Trophoblast cell (in vitro differentiated cells and primary cell): ENCODE data around the gene SF3A2.

Experiments used
- DNase-seq, 2 donors: peaks; one replicate each; pipeline ENCODE4 v3.0.0-alpha.2; 2016
- H2AFZ ChIP-seq: 2 replicates; pipeline ENCODE4 v1.6.1; 2013; ENCODE audit warnings: low read length, moderate library complexity, mild to moderate bottlenecking; ENCODE audit not compliant: insufficient read depth, poor library complexity
- H2AK5ac ChIP-seq: 2 replicates; pipeline ENCODE4 v1.6.1; 2013; ENCODE audit warnings: mild to moderate bottlenecking, low read length
- H2BK120ac ChIP-seq: 2 replicates; pipeline ENCODE4 v1.6.1; 2013; ENCODE audit warnings: low read length, mild to moderate bottlenecking, moderate library complexity; ENCODE audit not compliant: insufficient read depth, poor library complexity
- H2BK12ac ChIP-seq: 2 replicates; pipeline ENCODE4 v1.6.1; 2013; ENCODE audit warnings: mild to moderate bottlenecking, low read length, moderate library complexity
- H2BK5ac ChIP-seq: 2 replicates; pipeline ENCODE4 v1.6.1; 2013; ENCODE audit warnings: low read length, low read depth, moderate library complexity, mild to moderate bottlenecking; ENCODE audit not compliant: poor library complexity
- H3K14ac ChIP-seq: 2 replicates; pipeline ENCODE4 v1.6.1; 2013; ENCODE audit warnings: mild to moderate bottlenecking, low read length
- H3K18ac ChIP-seq: 2 replicates; pipeline ENCODE4 v1.6.1; 2013; ENCODE audit warnings: mild to moderate bottlenecking, low read length
- H3K23ac ChIP-seq: 2 replicates; pipeline ENCODE4 v1.6.1; 2013; ENCODE audit warnings: low read length
- H3K27ac ChIP-seq: 2 replicates; pipeline ENCODE4 v1.5.1; 2013; ENCODE audit warnings: low read depth, mild to moderate bottlenecking, inconsistent platforms, low read length, moderate library complexity
- H3K27me3 ChIP-seq: 2 replicates; pipeline ENCODE4 v1.6.1; 2013; ENCODE audit warnings: inconsistent platforms, mild to moderate bottlenecking, low read length, moderate library complexity; ENCODE audit not compliant: insufficient read depth
- H3K36me3 ChIP-seq, 2 experiments: 1 replicate in 1 of 2; 2 replicates in 1 of 2; pipeline ENCODE4 v1.6.1; 2013; ENCODE audit warnings: low read length in 2 of 2, mild to moderate bottlenecking in 2 of 2, moderate library complexity in 1 of 2; ENCODE audit not compliant: insufficient read depth in 2 of 2, control insufficient read depth in 1 of 2
- H3K4ac ChIP-seq: 2 replicates; pipeline ENCODE4 v1.6.1; 2013; ENCODE audit warnings: low read depth, mild to moderate bottlenecking, low read length, moderate library complexity
- H3K4me1 ChIP-seq, 2 experiments: 1 replicate in 1 of 2; 2 replicates in 1 of 2; pipeline ENCODE4 v1.6.1; 2013; ENCODE audit warnings: low read length in 2 of 2, mild to moderate bottlenecking in 2 of 2, moderate library complexity in 1 of 2; ENCODE audit not compliant: insufficient read depth in 2 of 2, control insufficient read depth in 1 of 2
- H3K4me2 ChIP-seq: 2 replicates; pipeline ENCODE4 v1.6.1; 2013; ENCODE audit warnings: inconsistent platforms, mild to moderate bottlenecking, low read length, moderate library complexity
- H3K4me3 ChIP-seq: 2 replicates; pipeline ENCODE4 v1.5.1; 2013; ENCODE audit warnings: mild to moderate bottlenecking, low read depth, low read length, inconsistent platforms
- H3K79me1 ChIP-seq: one replicate; pipeline ENCODE4 v1.6.1; 2013; ENCODE audit warnings: low read length
- H3K79me2 ChIP-seq: 2 replicates; pipeline ENCODE4 v1.6.1; 2013; ENCODE audit warnings: low read length, mild to moderate bottlenecking; ENCODE audit not compliant: control insufficient read depth, insufficient read depth, poor library complexity
- H3K9ac ChIP-seq: 2 replicates; pipeline ENCODE4 v1.6.1; 2013; ENCODE audit warnings: mild to moderate bottlenecking, low read length
- H3K9me3 ChIP-seq: 2 replicates; pipeline ENCODE4 v1.6.1; 2013; ENCODE audit warnings: low read depth, mild to moderate bottlenecking, control low read depth, inconsistent platforms, low read length; ENCODE audit not compliant: insufficient read depth
- H4K12ac ChIP-seq: 2 replicates; pipeline ENCODE4 v1.6.1; 2013; ENCODE audit warnings: low read depth, mild to moderate bottlenecking, low read length, moderate library complexity
- H4K8ac ChIP-seq: 2 replicates; pipeline ENCODE4 v1.6.1; 2013; ENCODE audit warnings: low read depth, mild to moderate bottlenecking, low read length, moderate library complexity
- H4K91ac ChIP-seq: one replicate; pipeline ENCODE4 v1.6.1; 2013; ENCODE audit warnings: low read depth, mild to moderate bottlenecking, low read length, moderate library complexity
- WGBS: extraction: QIAGEN DNeasy Blood & Tissue Kit; methylation state at CpG from one replicate; pipeline ENCODE4 v1.1.7; 2013; ENCODE audit warnings: missing lambda C conversion rate; ENCODE audit not compliant: insufficient read length, insufficient coverage; ENCODE audit errors: extremely low coverage; 5-methylcytosine and 5-hydroxymethylcytosine counted together

The SF3A2 gene

GRCh38 chr19:2216361-2217225 lies 20.0 kb upstream of the SF3A2 start:
- Histone ChIP-seq H4K8ac (no peak overlapping the region), H4K12ac (no peak overlapping the region), H2AK5ac (no peak overlapping the region), H3K23ac (no peak overlapping the region), H4K91ac (no peak overlapping the region), H2BK12ac (no peak overlapping the region), H2AFZ (no peak overlapping the region), H3K79me2 (no peaks in the 10 kb centered on the region), H3K4me2 (no peak overlapping the region), H2BK5ac (no peak overlapping the region), H3K27ac (no peak overlapping the region), H3K9ac (no peak overlapping the region), H2BK120ac (no peak overlapping the region), H3K4me1 (no peaks in the 10 kb centered on the region), H3K4me3 (no peak overlapping the region), H3K27me3 (no peaks in the 10 kb centered on the region), H3K36me3 (peaks cover 72 to 77% of the 10 kb centered on the region in 2 experiments), H3K18ac (no peak overlapping the region), H3K79me1 (no peaks in the 10 kb centered on the region), H3K9me3 (no peaks in the 10 kb centered on the region), H3K4ac (no peak overlapping the region), H3K14ac (no peak overlapping the region)
- no peak for DNase-seq
- WGBS = no CpG with 5 or more reads among the region's 43 CpGs

- H3K4me2 ChIP-seq = no peak overlapping the region
- H3K79me1 ChIP-seq = no peaks in the 10 kb centered on the region
- no peak overlapping the region for H4K8ac ChIP-seq
- no peak overlapping the region for H3K9ac ChIP-seq
- DNase-seq = no peak
- no peak overlapping the region for H3K4me3 ChIP-seq
- no peak overlapping the region for H4K12ac ChIP-seq
- H3K18ac ChIP-seq = no peak overlapping the region
- H2BK5ac ChIP-seq = no peak overlapping the region
- H3K23ac ChIP-seq = no peak overlapping the region
- no CpG with 5 or more reads among the region's 22 CpGs for WGBS
- H3K14ac ChIP-seq = no peak overlapping the region
- H2BK120ac ChIP-seq = no peak overlapping the region
- H3K4me1 ChIP-seq = no peaks in the 10 kb centered on the region
- no peaks in the 10 kb centered on the region for H3K79me2 ChIP-seq
- H3K4ac ChIP-seq = no peak overlapping the region
- H3K27me3 ChIP-seq = no peaks in the 10 kb centered on the region
- peaks cover 73 to 81% of the 10 kb centered on the region in 2 experiments for H3K36me3 ChIP-seq
- H3K27ac ChIP-seq = no peak overlapping the region
- no peaks in the 10 kb centered on the region for H3K9me3 ChIP-seq
- H2BK12ac ChIP-seq = no peak overlapping the region
- H2AK5ac ChIP-seq = no peak overlapping the region
- H4K91ac ChIP-seq = no peak overlapping the region
- H2AFZ ChIP-seq = no peak overlapping the region
Measured at GRCh38 chr19:2217591-2217990, 19.0 kb upstream of the SF3A2 start.

- no peak overlapping the region for H2AFZ ChIP-seq
- no peak overlapping the region for H2BK12ac ChIP-seq
- no peaks in the 10 kb centered on the region for H3K4me1 ChIP-seq
- no peak for DNase-seq
- peaks cover 68 to 74% of the 10 kb centered on the region in 2 experiments for H3K36me3 ChIP-seq
- no peak overlapping the region for H3K23ac ChIP-seq
- no peak overlapping the region for H3K14ac ChIP-seq
- H4K8ac ChIP-seq = no peak overlapping the region
- peaks cover 2% of the 10 kb centered on the region for H3K9me3 ChIP-seq
- no CpG with 5 or more reads among the region's 21 CpGs for WGBS
- H3K4ac ChIP-seq = no peak overlapping the region
- no peak overlapping the region for H2AK5ac ChIP-seq
- no peaks in the 10 kb centered on the region for H3K79me2 ChIP-seq
- H3K4me2 ChIP-seq = no peak overlapping the region
- no peak overlapping the region for H2BK5ac ChIP-seq
- H2BK120ac ChIP-seq = no peak overlapping the region
- no peak overlapping the region for H3K18ac ChIP-seq
- no peak overlapping the region for H3K27ac ChIP-seq
- H4K91ac ChIP-seq = no peak overlapping the region
- H3K9ac ChIP-seq = no peak overlapping the region
- no peaks in the 10 kb centered on the region for H3K27me3 ChIP-seq
- no peak overlapping the region for H4K12ac ChIP-seq
- no peaks in the 10 kb centered on the region for H3K79me1 ChIP-seq
- no peak overlapping the region for H3K4me3 ChIP-seq
Measured at GRCh38 chr19:2219726-2220125, 16.9 kb upstream of the SF3A2 start.

- peak in 1 of 2 donors; percentile 46 for DNase-seq
- Histone ChIP-seq H3K27ac (no peak overlapping the region), H2AFZ (no peak overlapping the region), H3K27me3 (no peaks in the 10 kb centered on the region), H2BK5ac (no peak overlapping the region), H4K12ac (no peak overlapping the region), H3K79me1 (no peaks in the 10 kb centered on the region), H3K79me2 (no peaks in the 10 kb centered on the region), H4K8ac (no peak overlapping the region), H2BK12ac (no peak overlapping the region), H3K9me3 (peaks cover 5% of the 10 kb centered on the region), H3K36me3 (peaks cover 72 to 73% of the 10 kb centered on the region in 2 experiments), H3K9ac (no peak overlapping the region), H2BK120ac (no peak overlapping the region), H3K23ac (no peak overlapping the region), H3K18ac (no peak overlapping the region), H3K14ac (no peak overlapping the region), H3K4ac (no peak overlapping the region), H2AK5ac (no peak overlapping the region), H4K91ac (no peak overlapping the region), H3K4me2 (no peak overlapping the region), H3K4me1 (no peaks in the 10 kb centered on the region), H3K4me3 (no peak overlapping the region)
- no CpG with 5 or more reads among the region's 20 CpGs for WGBS
Measured at GRCh38 chr19:2221250-2221831, 15.3 kb upstream of the SF3A2 start.
